Activated naive CD4-positive, alpha-beta T cell treated with anti-CD3 and anti-CD28 coated beads for 36 hours (primary cell): Measurements from ENCODE around the gene GCH1. TPM values are rescaled to one million over a fixed set of nuclear protein-coding genes. Genes with fewer than 3 reads are reported as not detected.

Source experiments
- CTCF ChIA-PET: fragments of 350-600 bp; sonication (Branson Sonifier 250); formaldehyde crosslinking; loops from one replicate; lab custom pipeline; 2021; ENCODE audit warnings: antibody characterized with exemption; lab: Charles Lee
- DNase-seq: peaks from one replicate; pipeline ENCODE4 v3.0.0-alpha.2; 2020
- H3K27ac Mint-ChIP-seq: one replicate; pipeline ENCODE4 v1.8.0; 2021; ENCODE audit warnings: mild to moderate bottlenecking, mixed read lengths
- H3K27me3 Mint-ChIP-seq: one replicate; pipeline ENCODE4 v1.8.0; 2021; ENCODE audit warnings: low read depth, mixed read lengths
- H3K36me3 Mint-ChIP-seq: one replicate; pipeline ENCODE4 v1.8.0; 2021; ENCODE audit warnings: low read depth, mixed read lengths
- H3K4me1 Mint-ChIP-seq: one replicate; pipeline ENCODE4 v1.8.0; 2021; ENCODE audit warnings: low read depth, mixed read lengths
- H3K4me3 Mint-ChIP-seq: one replicate; pipeline ENCODE4 v1.8.0; 2021; ENCODE audit warnings: mild to moderate bottlenecking, moderate library complexity, mixed read lengths
- H3K9me3 Mint-ChIP-seq: one replicate; pipeline ENCODE4 v1.8.0; 2021; ENCODE audit warnings: mixed read lengths
- intact Hi-C: fragments of 100-400 bp; cut with micrococcal nuclease; formaldehyde crosslinking; loops from one replicate; pipeline ENCODE4 v1.15.1; 2023
- total RNA-seq, 2 experiments: library from RNA; stranded (reverse); gene quantifications; one replicate each; pipeline ENCODE4 v1.2.3, GENCODE V29; 2021

GCH1 gene
- total RNA-seq, 2 experiments from 2014 or later, result 56.8 to 57.3 TPM

- H3K4me3 Mint-ChIP-seq, result no peak overlapping the region
- CTCF ChIA-PET, result no interaction called here
- no peak for DNase-seq
- no peaks in the 10 kb centered on the region for H3K4me1 Mint-ChIP-seq
- no peaks in the 10 kb centered on the region for H3K27me3 Mint-ChIP-seq
- H3K36me3 Mint-ChIP-seq, result peaks cover 6% of the 10 kb centered on the region
- no peak overlapping the region for H3K27ac Mint-ChIP-seq
- peaks cover 4% of the 10 kb centered on the region for H3K9me3 Mint-ChIP-seq
- intact Hi-C loops, result no loop called here
These were observed 67.9 kb downstream of the GCH1 start for GRCh38 chr14:54834727-54835126.

- no peak overlapping the region for H3K27ac Mint-ChIP-seq
- CTCF ChIA-PET, result no interaction called here
- no peaks in the 10 kb centered on the region for H3K27me3 Mint-ChIP-seq
- H3K36me3 Mint-ChIP-seq, result peaks cover 3% of the 10 kb centered on the region
- DNase-seq, result no peak
- H3K4me1 Mint-ChIP-seq, result no peaks in the 10 kb centered on the region
- H3K9me3 Mint-ChIP-seq, result peaks cover 4% of the 10 kb centered on the region
- intact Hi-C loops, result no loop called here
- no peak overlapping the region for H3K4me3 Mint-ChIP-seq
These were observed 68.5 kb downstream of the GCH1 start for GRCh38 chr14:54834081-54834480.

GRCh38 chr14:54830650-54831049, 72.0 kb downstream of the GCH1 start:
- H3K9me3 Mint-ChIP-seq, result peaks cover 11% of the 10 kb centered on the region
- H3K27ac Mint-ChIP-seq, result no peak overlapping the region
- CTCF ChIA-PET, result no interaction called here
- no peak for DNase-seq
- intact Hi-C loops, result no loop called here
- H3K4me1 Mint-ChIP-seq, result no peaks in the 10 kb centered on the region
- no peaks in the 10 kb centered on the region for H3K36me3 Mint-ChIP-seq
- H3K27me3 Mint-ChIP-seq, result no peaks in the 10 kb centered on the region
- no peak overlapping the region for H3K4me3 Mint-ChIP-seq

GRCh38 chr14:54829486-54830224, 73.0 kb downstream of the GCH1 start:
- Mint-ChIP-seq H3K27ac (no peak overlapping the region), H3K36me3 (no peaks in the 10 kb centered on the region), H3K9me3 (peaks cover 17% of the 10 kb centered on the region), H3K4me3 (no peak overlapping the region), H3K4me1 (no peaks in the 10 kb centered on the region), H3K27me3 (no peaks in the 10 kb centered on the region)
- DNase-seq, result no peak
- CTCF ChIA-PET, result no interaction called here
- intact Hi-C loops, result no loop called here

GRCh38 chr14:54828037-54828436, 74.6 kb downstream of the GCH1 start:
- H3K27me3 Mint-ChIP-seq, result no peaks in the 10 kb centered on the region
- no peak for DNase-seq
- CTCF ChIA-PET, result interaction anchor here (0.6 to 1.5 kb wide), 3 partner anchors 10 to 22 kb away, joined by 3 to 5 read pairs (median 3); no protein-coding TSS in a partner anchor
- intact Hi-C loops, result no loop called here
- no peak overlapping the region for H3K27ac Mint-ChIP-seq
- H3K36me3 Mint-ChIP-seq, result no peaks in the 10 kb centered on the region
- H3K4me1 Mint-ChIP-seq, result no peaks in the 10 kb centered on the region
- H3K9me3 Mint-ChIP-seq, result peaks cover 26% of the 10 kb centered on the region
- H3K4me3 Mint-ChIP-seq, result no peak overlapping the region

- Mint-ChIP-seq H3K27ac (no peak overlapping the region), H3K4me3 (no peak overlapping the region), H3K27me3 (no peaks in the 10 kb centered on the region), H3K36me3 (no peaks in the 10 kb centered on the region), H3K9me3 (peaks cover 21% of the 10 kb centered on the region), H3K4me1 (no peaks in the 10 kb centered on the region)
- DNase-seq, result no peak
- intact Hi-C loops, result no loop called here
- CTCF ChIA-PET, result no interaction called here
These were observed 78.7 kb downstream of the GCH1 start for GRCh38 chr14:54823757-54824549.

GRCh38 chr14:54822685-54823084, 79.9 kb downstream of the GCH1 start:
- Mint-ChIP-seq H3K27ac (no peak overlapping the region), H3K9me3 (peaks cover 21% of the 10 kb centered on the region), H3K36me3 (no peaks in the 10 kb centered on the region), H3K27me3 (no peaks in the 10 kb centered on the region), H3K4me1 (no peaks in the 10 kb centered on the region), H3K4me3 (no peak overlapping the region)
- CTCF ChIA-PET, result no interaction called here
- intact Hi-C loops, result no loop called here
- no peak for DNase-seq

- no peaks in the 10 kb centered on the region for H3K36me3 Mint-ChIP-seq
- no peaks in the 10 kb centered on the region for H3K4me1 Mint-ChIP-seq
- no peak overlapping the region for H3K27ac Mint-ChIP-seq
- CTCF ChIA-PET, result interaction anchor here (0.5 to 2.7 kb wide), 6 partner anchors 9 to 1719 kb away, joined by 3 to 10 read pairs (median 4); no protein-coding TSS in a partner anchor
- intact Hi-C loops, result no loop called here
- DNase-seq, result no peak
- H3K9me3 Mint-ChIP-seq, result no peaks in the 10 kb centered on the region
- no peaks in the 10 kb centered on the region for H3K27me3 Mint-ChIP-seq
- no peak overlapping the region for H3K4me3 Mint-ChIP-seq
These were observed 84.2 kb downstream of the GCH1 start for GRCh38 chr14:54818201-54819133.

- no peaks in the 10 kb centered on the region for H3K27me3 Mint-ChIP-seq
- no peaks in the 10 kb centered on the region for H3K36me3 Mint-ChIP-seq
- intact Hi-C loops, result no loop called here
- CTCF ChIA-PET, result interaction anchor here (1.3 to 2.7 kb wide), 3 partner anchors 10 to 170 kb away, joined by 3 to 10 read pairs (median 3); no protein-coding TSS in a partner anchor
- H3K4me3 Mint-ChIP-seq, result no peak overlapping the region
- H3K27ac Mint-ChIP-seq, result no peak overlapping the region
- DNase-seq, result no peak
- no peaks in the 10 kb centered on the region for H3K9me3 Mint-ChIP-seq
- H3K4me1 Mint-ChIP-seq, result no peaks in the 10 kb centered on the region
These were observed 85.1 kb downstream of the GCH1 start for GRCh38 chr14:54817506-54817905.

GRCh38 chr14:54816450-54816849, 86.2 kb downstream of the GCH1 start:
- CTCF ChIA-PET, result interaction anchor here (0.5 to 1.4 kb wide), 2 partner anchors 37 to 169 kb away, joined by 3 read pairs; no protein-coding TSS in a partner anchor
- no peak for DNase-seq
- H3K4me3 Mint-ChIP-seq, result no peak overlapping the region
- intact Hi-C loops, result no loop called here
- no peaks in the 10 kb centered on the region for H3K4me1 Mint-ChIP-seq
- H3K27me3 Mint-ChIP-seq, result no peaks in the 10 kb centered on the region
- H3K36me3 Mint-ChIP-seq, result no peaks in the 10 kb centered on the region
- H3K27ac Mint-ChIP-seq, result no peak overlapping the region
- H3K9me3 Mint-ChIP-seq, result no peaks in the 10 kb centered on the region

GRCh38 chr14:54815515-54815914, 87.1 kb downstream of the GCH1 start:
- Mint-ChIP-seq H3K4me1 (no peaks in the 10 kb centered on the region), H3K4me3 (no peak overlapping the region), H3K27ac (no peak overlapping the region), H3K36me3 (no peaks in the 10 kb centered on the region), H3K9me3 (no peaks in the 10 kb centered on the region), H3K27me3 (no peaks in the 10 kb centered on the region)
- DNase-seq, result no peak
- intact Hi-C loops, result no loop called here
- CTCF ChIA-PET, result interaction anchor here (0.6 kb wide), 1 partner anchor 86 kb away, joined by 4 read pairs; no protein-coding TSS in a partner anchor

GRCh38 chr14:54815016-54815415, 87.6 kb downstream of the GCH1 start:
- H3K9me3 Mint-ChIP-seq, result no peaks in the 10 kb centered on the region
- intact Hi-C loops, result no loop called here
- no peak overlapping the region for H3K4me3 Mint-ChIP-seq
- CTCF ChIA-PET, result interaction anchor here (0.6 to 1.7 kb wide), 2 partner anchors 40 to 86 kb away, joined by 4 read pairs; no protein-coding TSS in a partner anchor
- H3K27me3 Mint-ChIP-seq, result no peaks in the 10 kb centered on the region
- DNase-seq, result no peak
- H3K27ac Mint-ChIP-seq, result no peak overlapping the region
- H3K4me1 Mint-ChIP-seq, result no peaks in the 10 kb centered on the region
- H3K36me3 Mint-ChIP-seq, result no peaks in the 10 kb centered on the region
